H9 (cell line): ENCODE data around the gene TSPAN18. TPM values are rescaled to one million over a fixed set of nuclear protein-coding genes. Genes with fewer than 3 reads are reported as not detected.

Source experiments
- DNase-seq: peaks from one replicate; pipeline ENCODE4 v3.0.0-alpha.2; 2017
- H2AFZ ChIP-seq: one replicate; pipeline ENCODE4 v1.6.1; 2013; ENCODE audit warnings: mild to moderate bottlenecking, low read length, control low read depth, moderate library complexity
- H2AK5ac ChIP-seq: 2 replicates; pipeline ENCODE4 v1.6.1; 2013; ENCODE audit warnings: low read length, control low read depth, mixed read lengths; ENCODE audit not compliant: insufficient read length
- H2BK120ac ChIP-seq: one replicate; pipeline ENCODE4 v1.6.1; 2013; ENCODE audit warnings: low read depth, mild to moderate bottlenecking, low read length, control low read depth, inconsistent platforms; ENCODE audit not compliant: poor library complexity, severe bottlenecking
- H2BK12ac ChIP-seq: 2 replicates; pipeline ENCODE4 v1.6.1; 2013; ENCODE audit warnings: low read length, control low read depth, mixed read lengths, low read depth; ENCODE audit not compliant: insufficient read length
- H2BK15ac ChIP-seq: 2 replicates; pipeline ENCODE4 v1.6.1; 2013; ENCODE audit warnings: low read depth, low read length, control low read depth
- H2BK20ac ChIP-seq: one replicate; pipeline ENCODE4 v1.6.1; 2013; ENCODE audit warnings: low read depth, mild to moderate bottlenecking, low read length, control low read depth, inconsistent platforms; ENCODE audit not compliant: poor library complexity, severe bottlenecking
- H2BK5ac ChIP-seq: 2 replicates; pipeline ENCODE4 v1.6.1; 2013; ENCODE audit warnings: low read length, control low read depth, mixed read lengths; ENCODE audit not compliant: insufficient read length
- H3K14ac ChIP-seq: 2 replicates; pipeline ENCODE4 v1.6.1; 2013; ENCODE audit warnings: low read length, control low read depth; ENCODE audit not compliant: insufficient read depth
- H3K18ac ChIP-seq: 2 replicates; pipeline ENCODE4 v1.6.1; 2013; ENCODE audit warnings: low read depth, mild to moderate bottlenecking, mixed read lengths, low read length, control low read depth; ENCODE audit not compliant: insufficient read length
- H3K23ac ChIP-seq: 2 replicates; pipeline ENCODE4 v1.6.1; 2013; ENCODE audit warnings: low read length, control low read depth, mixed read lengths, low read depth; ENCODE audit not compliant: insufficient read length
- H3K23me2 ChIP-seq: 2 replicates; pipeline ENCODE4 v1.6.1; 2013; ENCODE audit warnings: low read depth, mild to moderate bottlenecking, mixed read lengths, low read length, control low read depth; ENCODE audit not compliant: insufficient read length, poor library complexity, severe bottlenecking
- H3K27ac ChIP-seq: 2 replicates; pipeline ENCODE4 v1.5.1; 2013; ENCODE audit warnings: low read length, control low read depth, mixed read lengths, low read depth; ENCODE audit not compliant: insufficient read length
- H3K27me3 ChIP-seq: 2 replicates; pipeline ENCODE4 v1.6.1; 2013; ENCODE audit warnings: low read length, control low read depth, inconsistent platforms; ENCODE audit not compliant: insufficient read depth
- H3K4ac ChIP-seq: 2 replicates; pipeline ENCODE4 v1.6.1; 2013; ENCODE audit warnings: low read depth, mild to moderate bottlenecking, control low read depth, inconsistent platforms, low read length, moderate library complexity
- H3K4me1 ChIP-seq: 2 replicates; pipeline ENCODE4 v1.6.1; 2013; ENCODE audit warnings: low read length, control low read depth, inconsistent platforms; ENCODE audit not compliant: insufficient read depth
- H3K4me2 ChIP-seq: 2 replicates; pipeline ENCODE4 v1.6.1; 2013; ENCODE audit warnings: low read length, control low read depth, mixed read lengths; ENCODE audit not compliant: insufficient read length, insufficient read depth
- H3K56ac ChIP-seq: 2 replicates; pipeline ENCODE4 v1.6.1; 2013; ENCODE audit warnings: low read depth, mild to moderate bottlenecking, mixed read lengths, low read length, control low read depth; ENCODE audit not compliant: insufficient read length
- H3K79me1 ChIP-seq: 2 replicates; pipeline ENCODE4 v1.6.1; 2013; ENCODE audit warnings: low read depth, mild to moderate bottlenecking, moderate library complexity, low read length, control low read depth, inconsistent platforms; ENCODE audit not compliant: insufficient read depth, poor library complexity, severe bottlenecking
- H3K79me2 ChIP-seq: 2 replicates; pipeline ENCODE4 v1.6.1; 2013; ENCODE audit warnings: low read length, control low read depth, inconsistent platforms; ENCODE audit not compliant: insufficient read depth
- H3K9ac ChIP-seq: 2 replicates; pipeline ENCODE4 v1.6.1; 2013; ENCODE audit warnings: low read length, control low read depth, mixed read lengths; ENCODE audit not compliant: insufficient read length; ENCODE audit errors: extremely low read depth
- H3K9me3 ChIP-seq: one replicate; pipeline ENCODE4 v1.6.1; 2013; ENCODE audit warnings: low read depth, low read length, inconsistent platforms; ENCODE audit not compliant: control insufficient read depth
- H3T11ph ChIP-seq: one replicate; pipeline ENCODE4 v1.6.1; 2013; ENCODE audit warnings: mild to moderate bottlenecking, low read length, control low read depth, inconsistent platforms
- H4K20me1 ChIP-seq: one replicate; pipeline ENCODE4 v1.6.1; 2013; ENCODE audit not compliant: control insufficient read depth, insufficient read length, insufficient read depth
- H4K5ac ChIP-seq: 2 replicates; pipeline ENCODE4 v1.6.1; 2013; ENCODE audit warnings: low read depth, mild to moderate bottlenecking, mixed read lengths, low read length, control low read depth; ENCODE audit not compliant: insufficient read length
- H4K8ac ChIP-seq: replicated peaks from 2 replicates; pipeline ENCODE4 v1.6.1; 2013; ENCODE audit warnings: low read length, control low read depth, mixed read lengths, low read depth; ENCODE audit not compliant: insufficient read length
- H4K91ac ChIP-seq: 2 replicates; pipeline ENCODE4 v1.6.1; 2013; ENCODE audit warnings: low read depth, mild to moderate bottlenecking, moderate library complexity, mixed read lengths, low read length, control low read depth; ENCODE audit not compliant: insufficient read length
- H3K27ac Mint-ChIP-seq, 3 experiments: 2 replicates in 2 of 3; 3 replicates in 1 of 3; pipeline ENCODE4 v1.8.0; 2020 to 2021; ENCODE audit warnings: mixed read lengths in 3 of 3, mild to moderate bottlenecking in 1 of 3, moderate library complexity in 1 of 3
- H3K27me3 Mint-ChIP-seq: 2 replicates; pipeline ENCODE4 v1.8.0; 2021; ENCODE audit warnings: low read depth, mild to moderate bottlenecking, moderate library complexity, mixed read lengths
- H3K36me3 Mint-ChIP-seq, 3 experiments: 2 replicates in 2 of 3; 3 replicates in 1 of 3; pipeline ENCODE4 v1.8.0; 2020 to 2021; ENCODE audit warnings: low read depth in 3 of 3, mixed read lengths in 3 of 3; ENCODE audit not compliant: insufficient read depth in 1 of 3
- H3K4me1 Mint-ChIP-seq, 2 experiments: 2 replicates each; pipeline ENCODE4 v1.8.0; 2020; ENCODE audit warnings: mixed read lengths in 2 of 2
- H3K4me3 Mint-ChIP-seq, 2 experiments: 2 replicates in 1 of 2; 3 replicates in 1 of 2; pipeline ENCODE4 v1.8.0; 2020 to 2021; ENCODE audit warnings: mild to moderate bottlenecking in 2 of 2, mixed read lengths in 2 of 2, moderate library complexity in 1 of 2
- H3K9me3 Mint-ChIP-seq, 2 experiments: 2 replicates in 1 of 2; 3 replicates in 1 of 2; pipeline ENCODE4 v1.8.0; 2020; ENCODE audit warnings: mild to moderate bottlenecking in 2 of 2, mixed read lengths in 2 of 2, moderate library complexity in 1 of 2
- WGBS: extraction: QIAGEN DNeasy Blood & Tissue Kit; methylation state at CpG from one replicate; pipeline ENCODE4 v1.1.7; 2013; ENCODE audit warnings: missing lambda C conversion rate, low lambda C conversion rate, mixed read lengths; ENCODE audit not compliant: insufficient read length; ENCODE audit errors: extremely low coverage; 5-methylcytosine and 5-hydroxymethylcytosine counted together
- total RNA-seq: library from RNA; stranded (reverse); gene quantifications from 2 replicates; pipeline ENCODE4 v1.2.1, GENCODE V29; 2021
- TF ChIP-seq, protein P1 (sequence below): fragments of 200-600 bp; sonication (generic); conservative IDR thresholded peaks from 3 replicates; pipeline ENCODE4 v1.8.0; 2021; ENCODE audit warnings: antibody characterized with exemption, mild to moderate bottlenecking

Gene TSPAN18
- total RNA-seq, 1 experiment from 2014 or later: 25.3 TPM

DNA sequence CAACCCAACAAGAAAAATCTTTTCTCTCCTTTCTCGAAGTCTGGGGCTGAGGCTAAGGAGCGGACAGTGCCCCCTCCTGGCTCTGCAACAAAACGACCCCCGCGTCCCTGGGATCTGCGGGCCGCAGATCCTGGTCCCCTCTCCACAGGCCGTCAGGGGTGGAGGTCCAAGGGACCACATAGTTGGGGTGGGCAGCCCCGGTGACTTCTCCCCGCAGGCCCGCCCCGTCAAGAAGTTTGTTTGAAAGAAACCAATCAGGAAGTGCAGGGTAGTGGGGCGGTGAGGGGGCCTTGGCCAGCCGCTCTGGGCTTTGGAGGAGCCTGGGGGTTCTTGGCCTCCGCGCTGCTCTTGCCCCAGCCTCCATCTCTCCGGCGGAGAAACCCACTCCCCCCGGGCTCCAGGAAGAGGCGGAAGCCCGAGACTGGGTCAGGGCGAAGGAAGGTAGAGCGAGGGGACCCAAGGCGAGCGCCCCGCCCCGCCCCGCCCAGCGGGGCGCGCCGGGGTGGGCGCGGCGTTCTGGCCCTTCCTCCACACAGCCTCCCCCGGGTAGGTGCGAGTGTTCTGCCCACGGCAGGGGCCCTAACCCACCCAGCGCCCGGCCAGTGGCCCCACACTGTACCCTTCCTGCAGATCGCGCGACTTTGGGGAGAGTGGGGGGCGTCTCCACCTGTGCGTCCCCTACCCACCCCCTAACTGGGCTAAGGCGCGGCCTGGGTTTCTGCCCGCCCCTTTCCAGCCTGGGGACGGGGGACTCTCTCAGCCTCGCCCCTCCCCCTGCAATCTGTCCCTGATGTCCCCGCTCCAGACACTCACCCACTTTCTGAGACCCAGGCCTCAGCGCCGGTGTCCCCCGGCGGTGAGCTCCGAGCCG is 222.6 kb downstream of the TSPAN18 start:
- Histone ChIP-seq H2AFZ (no peak overlapping the region), H3K79me2 (no peaks in the 10 kb centered on the region), H4K91ac (no peak overlapping the region), H4K5ac (no peak overlapping the region), H2BK120ac (no peak overlapping the region), H4K8ac (no peak overlapping the region), H2BK12ac (no peak overlapping the region), H3K27me3 (no peaks in the 10 kb centered on the region), H2BK20ac (no peak overlapping the region), H3K14ac (no peak overlapping the region), H3T11ph (no peak overlapping the region), H3K18ac (no peak overlapping the region), H3K79me1 (no peaks in the 10 kb centered on the region), H3K56ac (no peak overlapping the region), H2AK5ac (no peak overlapping the region), H2BK5ac (no peak overlapping the region), H2BK15ac (no peak overlapping the region), H3K27ac (no peak overlapping the region), H3K4me1 (peaks cover 6% of the 10 kb centered on the region), H3K9me3 (no peaks in the 10 kb centered on the region), H4K20me1 (no peaks in the 10 kb centered on the region), H3K4ac (no peak overlapping the region), H3K4me2 (peak overlapping the region; percentile 71), H3K23ac (no peak overlapping the region), H3K23me2 (peaks cover 6% of the 10 kb centered on the region), H3K9ac (no peak overlapping the region)
- peaks cover 7% of the 10 kb centered on the region for H3K27me3 Mint-ChIP-seq
- H3K4me3 Mint-ChIP-seq: peak overlapping the region; percentile 80 to 84
- TF ChIP-seq, protein P1, sequence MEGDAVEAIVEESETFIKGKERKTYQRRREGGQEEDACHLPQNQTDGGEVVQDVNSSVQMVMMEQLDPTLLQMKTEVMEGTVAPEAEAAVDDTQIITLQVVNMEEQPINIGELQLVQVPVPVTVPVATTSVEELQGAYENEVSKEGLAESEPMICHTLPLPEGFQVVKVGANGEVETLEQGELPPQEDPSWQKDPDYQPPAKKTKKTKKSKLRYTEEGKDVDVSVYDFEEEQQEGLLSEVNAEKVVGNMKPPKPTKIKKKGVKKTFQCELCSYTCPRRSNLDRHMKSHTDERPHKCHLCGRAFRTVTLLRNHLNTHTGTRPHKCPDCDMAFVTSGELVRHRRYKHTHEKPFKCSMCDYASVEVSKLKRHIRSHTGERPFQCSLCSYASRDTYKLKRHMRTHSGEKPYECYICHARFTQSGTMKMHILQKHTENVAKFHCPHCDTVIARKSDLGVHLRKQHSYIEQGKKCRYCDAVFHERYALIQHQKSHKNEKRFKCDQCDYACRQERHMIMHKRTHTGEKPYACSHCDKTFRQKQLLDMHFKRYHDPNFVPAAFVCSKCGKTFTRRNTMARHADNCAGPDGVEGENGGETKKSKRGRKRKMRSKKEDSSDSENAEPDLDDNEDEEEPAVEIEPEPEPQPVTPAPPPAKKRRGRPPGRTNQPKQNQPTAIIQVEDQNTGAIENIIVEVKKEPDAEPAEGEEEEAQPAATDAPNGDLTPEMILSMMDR: peak; percentile 88
- H3K36me3 Mint-ChIP-seq: peaks cover 0 to 12% (median 10%) of the 10 kb centered on the region in 3 experiments; a peak in 4 of 7 replicates
- no CpG with 5 or more reads among the region's 57 CpGs for WGBS
- peak; percentile 83 for DNase-seq
- H3K4me1 Mint-ChIP-seq: peaks cover 59 to 76% of the 10 kb centered on the region in 2 experiments
- H3K27ac Mint-ChIP-seq: no peak overlapping the region; a peak in 1 of 7 replicates
- H3K9me3 Mint-ChIP-seq: no peaks in the 10 kb centered on the region
